Fibroblast of pulmonary artery (primary cell): Measurements from ENCODE around the gene DNAAF5.

Experiments used
- DNase-seq: peaks from one replicate; pipeline ENCODE4 v3.0.0-alpha.2; 2010; ENCODE audit warnings: low read depth
- H3K4me3 ChIP-seq: replicated peaks from 2 replicates; pipeline ENCODE4 v1.5.1; 2011; ENCODE audit warnings: low read depth, mild to moderate bottlenecking, control low read depth, low read length, moderate library complexity
- TF ChIP-seq, protein P1 (sequence below): IDR thresholded peaks from 2 replicates; pipeline ENCODE4 v1.5.1; 2011; ENCODE audit warnings: mild to moderate bottlenecking, control low read depth, low read length, inconsistent platforms; ENCODE audit errors: missing control alignments

DNAAF5 gene

DNA sequence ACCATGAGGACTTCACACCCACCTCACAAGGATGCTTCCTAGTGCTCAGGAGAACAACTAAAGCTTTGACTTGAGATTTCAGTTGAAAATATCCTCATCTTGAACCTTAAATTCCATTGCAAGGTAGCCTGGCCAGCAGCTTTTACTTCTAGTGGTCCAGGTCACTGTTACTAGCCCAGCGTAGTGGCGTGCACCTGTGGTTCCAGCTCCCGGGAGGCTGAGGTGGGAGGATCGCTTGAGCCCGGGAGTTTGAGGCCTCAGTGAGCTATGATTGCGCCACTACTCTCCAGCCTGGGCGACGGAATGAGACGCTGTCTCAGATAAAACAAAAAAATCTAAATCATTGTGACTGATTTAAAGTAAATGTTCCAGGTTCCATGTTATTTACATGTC is 28.9 kb downstream of the DNAAF5 start:
- DNase-seq: no peak
- TF ChIP-seq, protein P1, sequence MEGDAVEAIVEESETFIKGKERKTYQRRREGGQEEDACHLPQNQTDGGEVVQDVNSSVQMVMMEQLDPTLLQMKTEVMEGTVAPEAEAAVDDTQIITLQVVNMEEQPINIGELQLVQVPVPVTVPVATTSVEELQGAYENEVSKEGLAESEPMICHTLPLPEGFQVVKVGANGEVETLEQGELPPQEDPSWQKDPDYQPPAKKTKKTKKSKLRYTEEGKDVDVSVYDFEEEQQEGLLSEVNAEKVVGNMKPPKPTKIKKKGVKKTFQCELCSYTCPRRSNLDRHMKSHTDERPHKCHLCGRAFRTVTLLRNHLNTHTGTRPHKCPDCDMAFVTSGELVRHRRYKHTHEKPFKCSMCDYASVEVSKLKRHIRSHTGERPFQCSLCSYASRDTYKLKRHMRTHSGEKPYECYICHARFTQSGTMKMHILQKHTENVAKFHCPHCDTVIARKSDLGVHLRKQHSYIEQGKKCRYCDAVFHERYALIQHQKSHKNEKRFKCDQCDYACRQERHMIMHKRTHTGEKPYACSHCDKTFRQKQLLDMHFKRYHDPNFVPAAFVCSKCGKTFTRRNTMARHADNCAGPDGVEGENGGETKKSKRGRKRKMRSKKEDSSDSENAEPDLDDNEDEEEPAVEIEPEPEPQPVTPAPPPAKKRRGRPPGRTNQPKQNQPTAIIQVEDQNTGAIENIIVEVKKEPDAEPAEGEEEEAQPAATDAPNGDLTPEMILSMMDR: no peak
- no peak overlapping the region for H3K4me3 ChIP-seq

DNA sequence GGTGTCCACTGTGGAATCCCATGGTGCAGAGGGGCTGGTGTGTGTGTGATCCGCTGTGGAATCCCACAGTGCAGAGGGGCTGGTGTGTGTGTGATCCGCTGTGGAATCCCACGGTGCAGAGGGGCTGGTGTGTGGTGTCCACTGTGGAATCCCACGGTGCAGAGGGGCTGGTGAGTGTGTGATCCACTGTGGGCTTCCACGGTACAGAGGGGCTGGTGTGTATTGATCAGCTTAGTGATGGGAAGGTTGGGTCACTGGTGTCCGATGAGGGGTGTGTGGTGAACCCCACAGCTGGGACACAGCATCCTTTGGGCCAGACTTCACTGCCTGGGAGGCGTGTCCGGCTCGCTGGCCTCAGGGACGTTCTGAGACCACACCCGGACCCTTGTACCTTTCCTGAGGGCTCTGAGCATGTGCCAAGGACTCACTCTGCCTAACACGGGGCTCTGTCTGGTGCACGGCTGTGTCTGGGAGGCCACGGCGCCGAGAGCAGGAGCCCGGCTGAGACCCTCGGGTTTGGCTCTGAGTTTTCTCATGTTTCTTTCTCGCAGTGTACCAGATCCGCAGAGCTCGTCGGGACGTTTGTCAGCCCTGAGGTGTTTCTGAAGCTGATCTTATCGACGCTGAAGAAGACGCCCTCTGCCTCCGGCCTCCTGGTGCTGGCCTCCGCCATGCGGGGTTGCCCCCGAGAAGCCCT is 29.9 kb downstream of the DNAAF5 start:
- no peak overlapping the region for H3K4me3 ChIP-seq
- TF ChIP-seq, protein P1: no peak
- no peak for DNase-seq

DNA sequence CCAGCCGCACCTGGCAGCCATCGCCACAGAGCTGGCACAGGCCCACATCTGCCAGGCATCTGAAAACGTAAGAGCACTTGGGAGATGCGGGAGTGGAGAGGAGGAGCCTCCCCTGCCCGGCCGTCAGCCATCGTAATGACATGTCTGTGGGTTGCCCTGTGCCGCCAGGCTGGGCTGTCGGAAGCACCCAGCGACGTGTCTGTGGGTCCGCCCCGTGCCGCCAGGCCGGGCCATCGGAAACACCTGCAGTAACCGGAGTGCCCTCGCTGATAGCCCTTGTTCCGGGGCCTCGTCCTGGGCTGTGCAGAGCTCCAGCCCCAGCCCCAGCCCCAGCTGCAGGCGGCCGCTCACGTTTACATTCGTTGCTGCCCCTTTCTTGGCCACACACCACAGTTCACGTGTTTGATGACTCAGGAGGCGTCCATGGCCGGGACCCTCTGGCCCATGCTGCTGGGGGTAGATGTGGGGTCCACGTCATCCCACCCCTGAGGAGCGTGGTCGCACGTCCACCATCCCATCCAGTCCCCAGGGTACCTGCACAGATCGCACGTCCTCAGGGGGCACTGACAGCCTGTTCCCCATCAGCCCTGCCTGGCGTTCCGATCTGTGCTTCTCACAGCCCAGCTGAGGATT is 30.5 kb downstream of the DNAAF5 start:
- TF ChIP-seq, protein P1: no peak
- DNase-seq: no peak
- no peak overlapping the region for H3K4me3 ChIP-seq

DNA sequence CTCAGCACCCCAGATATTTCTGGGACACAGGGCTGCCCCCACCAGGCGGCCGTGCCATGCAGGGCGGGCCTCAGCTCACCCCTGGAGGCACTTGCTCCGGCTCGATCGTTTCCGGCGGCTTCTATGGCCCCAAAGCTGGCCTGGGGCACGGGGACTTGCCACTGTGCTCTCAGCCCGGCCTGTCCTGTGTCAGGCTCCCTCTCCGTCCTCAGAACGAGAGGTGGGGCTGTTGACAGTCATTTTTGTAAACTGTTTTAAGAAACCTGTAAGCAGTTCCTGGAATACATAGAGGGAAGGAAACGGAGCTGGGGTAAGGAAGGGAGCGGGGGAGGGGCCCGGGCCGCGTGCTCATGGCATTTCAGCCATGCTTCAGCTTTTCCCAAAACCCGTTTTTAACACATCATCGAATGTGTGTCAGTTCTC is 31.3 kb downstream of the DNAAF5 start:
- H3K4me3 ChIP-seq: no peak overlapping the region
- no peak for DNase-seq
- TF ChIP-seq, protein P1: no peak

DNA sequence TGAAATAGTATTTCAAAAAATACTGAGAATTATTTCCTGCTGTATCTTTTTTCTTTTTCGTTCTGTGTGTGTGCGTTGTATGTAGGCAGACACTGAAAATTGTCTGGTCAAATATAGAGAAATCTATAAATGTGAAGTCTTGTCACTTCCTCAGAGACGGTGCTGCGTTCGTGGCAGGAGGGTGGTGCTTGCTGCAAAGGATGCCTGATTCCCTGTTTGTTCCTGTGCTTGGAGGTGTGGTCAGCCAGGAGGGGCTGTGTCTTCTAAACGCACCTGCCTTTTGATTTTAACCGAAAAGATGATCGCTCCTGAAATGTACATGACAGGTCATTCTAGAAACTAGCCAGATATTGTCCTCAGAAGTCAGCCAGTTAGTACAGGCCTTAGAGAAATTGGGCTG is 33.1 kb downstream of the DNAAF5 start:
- TF ChIP-seq, protein P1: no peak
- no peak for DNase-seq

DNA sequence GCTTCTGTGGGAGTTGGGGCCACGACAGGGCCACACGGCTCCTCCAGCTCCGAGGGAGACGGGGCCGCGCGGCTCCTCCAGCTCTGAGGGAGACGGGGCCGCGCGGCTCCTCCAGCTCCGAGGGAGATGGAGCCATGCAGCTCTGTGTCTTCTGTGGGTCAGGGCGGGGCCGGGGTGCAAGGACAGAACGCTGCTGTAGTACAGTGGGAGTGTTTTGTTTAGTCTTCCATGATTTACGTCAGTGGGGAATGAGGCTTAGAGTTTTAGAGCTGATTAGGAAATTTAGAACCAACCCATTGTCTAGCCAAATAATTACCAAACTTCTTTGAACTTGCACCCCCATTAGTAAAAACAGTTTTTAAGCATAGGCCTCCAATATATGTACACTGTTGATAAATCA is 33.5 kb downstream of the DNAAF5 start:
- TF ChIP-seq, protein P1: no peak
- no peak for DNase-seq
- no peak overlapping the region for H3K4me3 ChIP-seq

More for the DNA sequence above, 33.1 kb downstream of the DNAAF5 start:
- H3K4me3 ChIP-seq: no peak overlapping the region

DNA sequence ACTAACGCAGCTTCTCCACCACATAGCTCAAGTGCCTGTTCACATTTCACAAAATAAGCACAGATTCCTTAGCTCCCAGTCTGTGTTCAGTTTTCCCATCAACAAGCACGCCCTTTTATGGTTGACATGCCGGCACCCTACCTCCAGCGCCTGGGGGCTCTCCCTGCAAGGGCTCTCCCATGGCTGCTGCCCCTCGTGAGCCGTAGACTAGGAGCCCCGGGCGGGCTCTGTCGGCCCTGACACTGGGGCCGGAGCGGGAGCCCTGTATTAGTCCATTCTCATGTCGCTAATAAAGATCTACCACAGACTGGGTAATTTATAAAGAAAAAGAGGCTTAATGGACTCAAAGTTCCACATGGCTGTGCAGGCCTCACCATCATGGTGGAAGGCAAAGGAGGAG is 34.6 kb downstream of the DNAAF5 start:
- no peak for DNase-seq
- H3K4me3 ChIP-seq: no peak overlapping the region
- TF ChIP-seq, protein P1: no peak
